Left lung (tissue), 10 donors: Measurements from ENCODE around the gene LRRC17. TPM values are rescaled to one million over a fixed set of nuclear protein-coding genes. Genes with fewer than 3 reads are reported as not detected.
A peak's percentile ranks its signal among the peaks of the same experiment; 100 is the strongest.

Experiments used
- ATAC-seq: fragments of 200-7000 bp; cut with Tn5 transposase; one replicate; pipeline ENCODE4 v1.9.1; 2020; ENCODE audit warnings: moderate library complexity
- DNase-seq, 4 donors: peaks; one replicate each; pipeline ENCODE4 v3.0.0-alpha.2; 2013 to 2020
- H3K27ac ChIP-seq, 2 donors: fragments of 200-600 bp; sonication (generic) in 1 of 2; one replicate each; pipeline versions ENCODE4 v1.5.0 to v1.8.0; 2020 to 2021
- H3K27me3 ChIP-seq, 2 donors: fragments of 200-600 bp; sonication (generic) in 1 of 2; one replicate each; pipeline versions ENCODE4 v1.5.0 to v1.8.0; 2020 to 2021
- H3K36me3 ChIP-seq, 2 donors: fragments of 200-600 bp; sonication (generic) in 1 of 2; one replicate each; pipeline versions ENCODE4 v1.5.0 to v1.8.0; 2020 to 2021
- H3K4me1 ChIP-seq, 2 donors: fragments of 200-600 bp; one replicate each; pipeline ENCODE4 v1.8.0; 2021
- H3K4me3 ChIP-seq, 2 donors: fragments of 200-600 bp; sonication (generic) in 1 of 2; one replicate each; pipeline versions ENCODE4 v1.5.0 to v1.8.0; 2020 to 2021; ENCODE audit warnings: mild to moderate bottlenecking in 1 of 2
- H3K9me3 ChIP-seq, 2 donors: fragments of 200-600 bp; sonication (generic) in 1 of 2; one replicate each; pipeline versions ENCODE4 v1.5.0 to v1.8.0; 2020 to 2021
- CTCF ChIP-seq, 2 donors: fragments of 200-600 bp; sonication (generic) in 1 of 2; IDR thresholded peaks; one replicate each; pipeline versions ENCODE4 v1.5.0 to v1.8.0; 2021; ENCODE audit warnings: antibody characterized with exemption in 2 of 2
- intact Hi-C, 2 donors: fragments of 100-400 bp; cut with DNase I; formaldehyde crosslinking; loops; one replicate each; pipeline versions ENCODE4 v1.11.2 to v1.14.2; 2022
- polyA plus RNA-seq, 6 donors: library from polyadenylated mRNA; unstranded; fragments of 120-200 nt; gene quantifications; one replicate each; pipeline ENCODE4 v1.2.1, GENCODE V29; 2013; ENCODE audit not compliant: insufficient read length in 6 of 6
- total RNA-seq, 2 donors: library from RNA; stranded (reverse); fragmentation: NEBNext Ultra II Directional; extraction: Animal tissue kit (Norgen Biotek cat#: 25700); gene quantifications; one replicate each; pipeline ENCODE4 v1.2.1, GENCODE V29; 2021
- donor health status: DM: no; HTN: yes; CAD: no.
- donor health status: DM: no; HTN: no; CAD: no.

The LRRC17 gene
- total and polyA plus RNA-seq, 8 donors, result 8.7 to 252 (median 216) TPM

GRCh38 chr7:102933763-102934162, 21.0 kb downstream of the LRRC17 start:
- Histone ChIP-seq H3K9me3 (no peaks in the 10 kb centered on the region), H3K27me3 (no peaks in the 10 kb centered on the region), H3K36me3 (no peaks in the 10 kb centered on the region), H3K27ac (peak overlapping the region in 1 of 2 donors; percentile 71), H3K4me3 (no peak overlapping the region), H3K4me1 (peaks cover 0 to 18% of the 10 kb centered on the region in 2 donors)
- DNase-seq (peak in 3 of 4 donors; percentile 69 to 79 (median 71)), ATAC-seq (peak; percentile 90)
- no peak for TF ChIP-seq CTCF (IDR thresholded peaks at IDR 0.05)
- intact Hi-C loops, result no loop called here

DNA sequence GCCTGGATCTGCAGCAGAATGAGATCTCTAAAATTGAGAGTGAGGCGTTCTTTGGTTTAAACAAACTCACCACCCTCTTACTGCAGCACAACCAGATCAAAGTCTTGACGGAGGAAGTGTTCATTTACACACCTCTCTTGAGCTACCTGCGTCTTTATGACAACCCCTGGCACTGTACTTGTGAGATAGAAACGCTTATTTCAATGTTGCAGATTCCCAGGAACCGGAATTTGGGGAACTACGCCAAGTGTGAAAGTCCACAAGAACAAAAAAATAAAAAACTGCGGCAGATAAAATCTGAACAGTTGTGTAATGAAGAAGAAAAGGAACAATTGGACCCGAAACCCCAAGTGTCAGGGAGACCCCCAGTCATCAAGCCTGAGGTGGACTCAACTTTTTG, 21.4 kb downstream of the LRRC17 start:
- no peak overlapping the region for H3K4me3 ChIP-seq
- peak overlapping the region in 1 of 2 donors; percentile 71 for H3K27ac ChIP-seq
- no peaks in the 10 kb centered on the region for H3K36me3 ChIP-seq
- intact Hi-C loops, result no loop called here
- no peaks in the 10 kb centered on the region for H3K9me3 ChIP-seq
- ATAC-seq (peak; percentile 20), DNase-seq (no peak)
- H3K4me1 ChIP-seq, result peaks cover 0 to 18% of the 10 kb centered on the region in 2 donors
- H3K27me3 ChIP-seq, result no peaks in the 10 kb centered on the region
- no peak for TF ChIP-seq CTCF (IDR thresholded peaks at IDR 0.05)

GRCh38 chr7:102934701-102935100, 21.9 kb downstream of the LRRC17 start:
- Histone ChIP-seq H3K4me3 (no peak overlapping the region), H3K4me1 (peaks cover 0 to 18% of the 10 kb centered on the region in 2 donors), H3K27ac (no peak overlapping the region), H3K27me3 (no peaks in the 10 kb centered on the region), H3K36me3 (no peaks in the 10 kb centered on the region), H3K9me3 (no peaks in the 10 kb centered on the region)
- intact Hi-C loops, result no loop called here
- ATAC-seq, result no peak
- no peak for TF ChIP-seq CTCF (IDR thresholded peaks at IDR 0.05)
- DNase-seq, result no peak

DNA sequence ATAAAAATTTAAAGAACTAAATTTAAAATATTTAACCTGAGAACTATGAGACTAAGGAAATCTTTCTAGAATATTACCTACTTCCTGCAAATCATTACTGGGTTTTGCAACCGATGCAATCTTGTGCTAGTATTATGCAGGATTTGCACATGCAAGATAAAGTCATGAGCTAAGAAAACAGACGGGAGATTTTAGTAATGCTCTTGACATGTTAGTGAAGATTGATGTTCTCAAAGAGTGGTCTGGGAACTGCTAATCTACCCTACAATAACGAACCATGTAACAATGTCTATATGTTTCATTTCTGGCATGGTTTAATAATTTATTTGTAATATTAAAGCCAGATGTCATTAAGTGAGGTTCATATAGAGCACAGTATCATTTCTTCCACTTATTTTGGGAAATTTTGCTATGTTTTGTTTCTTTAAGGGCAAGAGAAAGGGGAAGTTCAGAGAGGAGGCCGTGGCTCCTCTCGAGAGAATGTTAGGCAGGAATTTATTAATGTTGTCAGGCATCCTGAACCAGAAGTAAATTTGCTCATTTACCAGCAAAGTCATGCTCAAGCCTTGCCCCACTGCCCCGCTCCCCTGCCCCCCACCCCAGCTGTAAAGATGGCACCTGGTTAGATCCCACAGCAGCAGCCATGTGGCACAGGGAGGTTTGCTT, 22.8 kb downstream of the LRRC17 start:
- no peaks in the 10 kb centered on the region for H3K9me3 ChIP-seq
- no peak overlapping the region for H3K4me3 ChIP-seq
- DNase-seq (no peak), ATAC-seq (no peak)
- H3K27ac ChIP-seq, result peak overlapping the region in 1 of 2 donors; percentile 9
- peaks cover 0 to 18% of the 10 kb centered on the region in 2 donors for H3K4me1 ChIP-seq
- H3K27me3 ChIP-seq, result no peaks in the 10 kb centered on the region
- intact Hi-C loops, result no loop called here
- TF ChIP-seq CTCF (IDR thresholded peaks at IDR 0.05), result no peak
- no peaks in the 10 kb centered on the region for H3K36me3 ChIP-seq

- Histone ChIP-seq H3K27me3 (no peaks in the 10 kb centered on the region), H3K36me3 (no peaks in the 10 kb centered on the region), H3K4me3 (no peak overlapping the region), H3K9me3 (no peaks in the 10 kb centered on the region), H3K27ac (peak overlapping the region; percentile 5 to 30), H3K4me1 (peaks cover 0 to 18% of the 10 kb centered on the region in 2 donors)
- DNase-seq, result no peak
- intact Hi-C loops, result no loop called here
- no peak for TF ChIP-seq CTCF (IDR thresholded peaks at IDR 0.05)
- ATAC-seq, result no peak
These were observed 25.9 kb downstream of the LRRC17 start for GRCh38 chr7:102938679-102939078.
